ENCODE results near the gene MCRS1. TPM values are rescaled to one million over a fixed set of nuclear protein-coding genes. Genes with fewer than 3 reads are reported as not detected.

MCRS1 gene
- total RNA-seq, 1 donor = 28.1 TPM

Other genes with a start within 250 kb of the MCRS1 start
- gene TROAP, start 244.9 kb downstream of the MCRS1 start, total RNA-seq = 0.31 TPM
- gene C1QL4, start 231.0 kb downstream of the MCRS1 start, total RNA-seq = 0.10 TPM
- gene DNAJC22, start 221.3 kb downstream of the MCRS1 start, total RNA-seq = not detected
- gene SPATS2, start 200.7 kb downstream of the MCRS1 start, total RNA-seq = 5.2 TPM
- gene KCNH3, start 29.1 kb downstream of the MCRS1 start, total RNA-seq = 2.1 TPM
- gene FAM186B, start 37.5 kb upstream of the MCRS1 start, total RNA-seq = 0.84 TPM
- 0.84 TPM for gene PRPF40B, start 55.4 kb upstream of the MCRS1 start, total RNA-seq
- gene FMNL3, start 139.3 kb upstream of the MCRS1 start, total RNA-seq = 19.8 TPM
- 288 TPM for gene TMBIM6, start 173.4 kb upstream of the MCRS1 start, total RNA-seq

Data from mononuclear cell (primary cell).